IMR-90 (cell line): ENCODE results near the gene PARP12. TPM values are rescaled to one million over a fixed set of nuclear protein-coding genes. Genes with fewer than 3 reads are reported as not detected.

ENCODE experiments used
- ATAC-seq: fragments of 200-7000 bp; cut with Tn5 transposase; 2 replicates; pipeline ENCODE4 v1.9.1; 2020; ENCODE audit warnings: low read depth, mild to moderate bottlenecking, moderate library complexity
- BruUV-seq: library from RNA; stranded (reverse); fragments of 400-500 nt; replicated peaks from 2 replicates; lab custom pipeline; 2021; lab: Mats Ljungman, UMichigan
- CTCF ChIA-PET: fragments of 300-600 bp; formaldehyde crosslinking; extraction: SDS; loops from one replicate; lab custom pipeline; 2021; ENCODE audit warnings: antibody characterized with exemption; lab: Yijun Ruan, JAX
- POLR2A ChIA-PET: fragments of 300-600 bp; sonication (Branson Sonifier 250); formaldehyde crosslinking; loops from one replicate; lab custom pipeline; 2022; ENCODE audit warnings: antibody characterized with exemption; ENCODE audit not compliant: unreplicated experiment; lab: Charles Lee
- DNase-seq: peaks from one replicate; pipeline ENCODE4 v3.0.0; 2013
- H2AFZ ChIP-seq: replicated peaks from 2 replicates; pipeline ENCODE3; 2013; ENCODE audit warnings: low read length, mild to moderate bottlenecking; ENCODE audit not compliant: poor library complexity
- H2AK5ac ChIP-seq: 2 replicates; pipeline ENCODE4 v1.6.1; 2013; ENCODE audit warnings: low read depth, low read length, inconsistent platforms
- H2AK9ac ChIP-seq: replicated peaks from 2 replicates; pipeline ENCODE3; 2013; ENCODE audit warnings: mild to moderate bottlenecking, low read depth, low read length, moderate library complexity; ENCODE audit not compliant: poor library complexity
- H2BK120ac ChIP-seq: 2 replicates; pipeline ENCODE4 v1.6.1; 2013; ENCODE audit warnings: low read depth, low read length, inconsistent platforms
- H2BK15ac ChIP-seq: 3 replicates; pipeline ENCODE4 v1.6.1; 2013; ENCODE audit warnings: low read depth, low read length, inconsistent platforms
- H2BK20ac ChIP-seq: 2 replicates; pipeline ENCODE4 v1.6.1; 2013; ENCODE audit warnings: low read depth, mild to moderate bottlenecking, inconsistent platforms, low read length, moderate library complexity
- H2BK5ac ChIP-seq: 2 replicates; pipeline ENCODE4 v1.6.1; 2013; ENCODE audit warnings: mild to moderate bottlenecking, low read depth, low read length, inconsistent platforms; ENCODE audit not compliant: poor library complexity, severe bottlenecking
- H3K14ac ChIP-seq: replicated peaks from 2 replicates; pipeline ENCODE4 v1.6.1; 2013; ENCODE audit warnings: low read depth, low read length, inconsistent platforms
- H3K18ac ChIP-seq: 2 replicates; pipeline ENCODE4 v1.6.1; 2013; ENCODE audit warnings: low read depth, low read length, control low read depth
- H3K23ac ChIP-seq: 2 replicates; pipeline ENCODE4 v1.6.1; 2013; ENCODE audit warnings: low read depth, low read length, inconsistent platforms
- H3K27ac ChIP-seq: 2 replicates; pipeline ENCODE4 v1.5.1; 2013; ENCODE audit warnings: mild to moderate bottlenecking, control low read depth, low read length; ENCODE audit not compliant: insufficient read depth
- H3K27me3 ChIP-seq: 2 replicates; pipeline ENCODE4 v1.6.1; 2013; ENCODE audit warnings: low read length; ENCODE audit not compliant: control insufficient read depth, insufficient read depth
- H3K36me3 ChIP-seq: 2 replicates; pipeline ENCODE4 v1.6.1; 2013; ENCODE audit warnings: low read length, mixed read lengths; ENCODE audit not compliant: control insufficient read depth, insufficient read depth
- H3K4ac ChIP-seq: 2 replicates; pipeline ENCODE4 v1.6.1; 2013; ENCODE audit warnings: low read depth, low read length, inconsistent platforms
- H3K4me1 ChIP-seq: 2 replicates; pipeline ENCODE4 v1.6.1; 2013; ENCODE audit warnings: low read length, mixed read lengths; ENCODE audit not compliant: control insufficient read depth, insufficient read depth
- H3K4me2 ChIP-seq: 2 replicates; pipeline ENCODE4 v1.6.1; 2013; ENCODE audit warnings: low read depth, mild to moderate bottlenecking, control low read depth, low read length, moderate library complexity
- H3K4me3 ChIP-seq: 2 replicates; pipeline ENCODE4 v1.5.1; 2013; ENCODE audit warnings: low read depth, mild to moderate bottlenecking, control low read depth, low read length, moderate library complexity; ENCODE audit not compliant: insufficient read depth
- H3K56ac ChIP-seq: 2 replicates; pipeline ENCODE4 v1.6.1; 2013; ENCODE audit warnings: low read length, inconsistent platforms; ENCODE audit not compliant: insufficient read depth; ENCODE audit errors: extremely low read depth
- H3K79me1 ChIP-seq, 2 experiments: 2 replicates each; pipeline ENCODE4 v1.6.1; 2013; ENCODE audit warnings: low read length in 2 of 2, inconsistent platforms in 1 of 2, low read depth in 1 of 2
- H3K9ac ChIP-seq: 2 replicates; pipeline ENCODE4 v1.6.1; 2013; ENCODE audit warnings: low read depth, low read length, control low read depth
- H3K9me1 ChIP-seq: 2 replicates; pipeline ENCODE4 v1.6.1; 2013; ENCODE audit warnings: low read length, inconsistent platforms; ENCODE audit not compliant: insufficient read depth
- H3K9me3 ChIP-seq: 2 replicates; pipeline ENCODE4 v1.6.1; 2013; ENCODE audit warnings: low read length; ENCODE audit not compliant: control insufficient read depth, insufficient read depth
- H4K20me1 ChIP-seq: 2 replicates; pipeline ENCODE4 v1.6.1; 2013; ENCODE audit warnings: low read length, inconsistent platforms; ENCODE audit not compliant: insufficient read depth
- H4K5ac ChIP-seq: 2 replicates; pipeline ENCODE4 v1.6.1; 2013; ENCODE audit warnings: mild to moderate bottlenecking, low read depth, low read length, control low read depth
- H4K8ac ChIP-seq, 2 experiments: 2 replicates each; pipeline ENCODE4 v1.6.1; 2013; ENCODE audit warnings: low read depth in 2 of 2, low read length in 2 of 2, control low read depth in 1 of 2, inconsistent platforms in 1 of 2
- H4K91ac ChIP-seq: 2 replicates; pipeline ENCODE4 v1.6.1; 2013; ENCODE audit warnings: low read depth, low read length, inconsistent platforms; ENCODE audit not compliant: insufficient read depth
- BHLHE40 ChIP-seq: fragments of 150-350 bp; IDR thresholded peaks from 2 replicates; pipeline ENCODE4 v1.6.1; 2016; ENCODE audit warnings: mild to moderate bottlenecking, low read depth, low read length
- CEBPB ChIP-seq: IDR thresholded peaks from 2 replicates; pipeline ENCODE4 v1.6.1; 2012; ENCODE audit warnings: low read depth, low read length, improper control_type of control experiment
- WGBS, 2 experiments: methylation state at CpG; one replicate each; pipeline versions ENCODE4 v1.1.5 to v1.1.7; 2013; ENCODE audit warnings: missing lambda C conversion rate in 2 of 2; ENCODE audit not compliant: insufficient read length in 1 of 2; ENCODE audit errors: extremely low coverage in 2 of 2; 5-methylcytosine and 5-hydroxymethylcytosine counted together
- dilution Hi-C: fragments of 300-500 bp; cut with HindIII; formaldehyde crosslinking; loops from one replicate; pipeline ENCODE4 v1.14.3; 2018; ENCODE audit warnings: low sequenced_read_pairs; ENCODE audit not compliant: unreplicated experiment
- in situ Hi-C: fragments of 300-500 bp; cut with MboI; formaldehyde crosslinking; loops from 3 replicates; pipeline ENCODE4 v1.14.3; 2019; ENCODE audit warnings: low sequenced_read_pairs, inconsistent platforms, mixed read lengths
- intact Hi-C: fragments of 100-400 bp; cut with micrococcal nuclease; formaldehyde crosslinking; loops from 2 replicates; pipeline ENCODE4 v1.10.0; 2022
- polyA plus RNA-seq, 3 experiments: library from polyadenylated mRNA; depleted of rRNA; stranded (reverse); fragments of >200 nt; gene quantifications; 2 replicates each; pipeline ENCODE4 v1.2.3, GENCODE V29; 2012; ENCODE audit warnings: low replicate concordance in 1 of 3
- total RNA-seq: library from RNA; depleted of rRNA; stranded (reverse); fragments of >200 nt; gene quantifications from 2 replicates; pipeline ENCODE4 v1.2.3, GENCODE V29; 2012

Gene PARP12
- total and polyA plus RNA-seq, 2 of the 4 experiments (the other 2 are of a cell fraction): 7.2 to 11.3 TPM

GRCh38 chr7:140023728-140024127 is 39.0 kb downstream of the PARP12 start:
- no peak overlapping the region for H3K4me3 ChIP-seq
- no peak overlapping the region for H2BK20ac ChIP-seq
- ChIA-PET CTCF (no interaction called here), POLR2A (no interaction called here)
- TF ChIP-seq CEBPB: peak; percentile 75
- TF ChIP-seq BHLHE40: no peak
- H3K9me3 ChIP-seq: no peaks in the 10 kb centered on the region
- H2AFZ ChIP-seq: no peak overlapping the region
- no peak overlapping the region for H2BK120ac ChIP-seq
- peaks cover 14% of the 10 kb centered on the region for H3K36me3 ChIP-seq
- peaks cover 12% of the 10 kb centered on the region for H3K9me1 ChIP-seq
- no peak overlapping the region for H3K4ac ChIP-seq
- no peak overlapping the region for H3K23ac ChIP-seq
- no TSS peak for BruUV-seq
- no peaks in the 10 kb centered on the region for H4K20me1 ChIP-seq
- WGBS, 2 experiments: 100% methylated on average over 2 of the region's 6 CpGs; no CpG with 5 or more reads in 1 of the 2 experiments
- H4K8ac ChIP-seq: no peak overlapping the region
- no peak overlapping the region for H3K27ac ChIP-seq
- H3K4me2 ChIP-seq: no peak overlapping the region
- no peak overlapping the region for H3K18ac ChIP-seq
- DNase-seq: no peak
- H3K27me3 ChIP-seq: no peaks in the 10 kb centered on the region; the same call in 1 of the 2 replicates
- no peak overlapping the region for H4K91ac ChIP-seq
- H4K5ac ChIP-seq: no peak overlapping the region
- H3K56ac ChIP-seq: no peak overlapping the region
- H2BK5ac ChIP-seq: no peak overlapping the region
- dilution Hi-C loops (no loop called here), in situ Hi-C loops (no loop called here), intact Hi-C loops (no loop called here)
- no peak overlapping the region for H2AK9ac ChIP-seq
- H2AK5ac ChIP-seq: no peak overlapping the region
- H3K14ac ChIP-seq: no peak overlapping the region
- ATAC-seq: no peak
- H2BK15ac ChIP-seq: no peak overlapping the region
- H3K4me1 ChIP-seq: no peaks in the 10 kb centered on the region
- H3K9ac ChIP-seq: no peak overlapping the region
- H3K79me1 ChIP-seq: no peaks in the 10 kb centered on the region
